ENCODE data around the gene RALGPS1. TPM values are rescaled to one million over a fixed set of nuclear protein-coding genes. Genes with fewer than 3 reads are reported as not detected.

RALGPS1 gene
- polyA plus RNA-seq, 1 of the 3 experiments (the other 2 are of a cell fraction) = 3.9 TPM

GRCh38 chr9:126893079-126893478 lies 21.5 kb upstream of the RALGPS1 start:
- Histone ChIP-seq H3F3A (replicated peaks; ENCODE audit: insufficient read depth) (no peaks in the 10 kb centered on the region), H3K4me3 (ENCODE audit: low read depth in 2 of 2, low read length in 1 of 2) (no peak overlapping the region), H3K4me1 (ENCODE audit: control insufficient read depth in 1 of 2, insufficient read depth in 2 of 2, low read depth in 1 of 2, low read length in 1 of 2) (no peaks in the 10 kb centered on the region; a peak in 1 of 4 replicates), H3K9ac (no peak overlapping the region), H4K20me1 (ENCODE audit: insufficient read depth) (no peaks in the 10 kb centered on the region), H3K9me3 (no peaks in the 10 kb centered on the region), H3K79me2 (ENCODE audit: insufficient read depth) (no peaks in the 10 kb centered on the region), H3K4me2 (no peak overlapping the region), H3K27me3 (ENCODE audit: insufficient read depth) (no peaks in the 10 kb centered on the region), H3K36me3 (replicated peaks in 1 of 2; ENCODE audit: control insufficient read depth in 1 of 2, insufficient read depth in 2 of 2, low read length in 1 of 2) (no peaks in the 10 kb centered on the region), H2AFZ (ENCODE audit: low read depth) (no peak overlapping the region), H3K27ac (ENCODE audit: low read depth in 2 of 2, low read length in 1 of 2) (no peak overlapping the region), H3K9me2 (no peaks in the 10 kb centered on the region)
- CTCF ChIA-PET = interaction anchor here (0.6 to 1.0 kb wide), 6 partner anchors 11 to 322 kb away, joined by 3 to 4 read pairs (median 3); no protein-coding TSS in a partner anchor
- 46% methylated on average over 5 of the region's 5 CpGs for WGBS (ENCODE audit: low lambda C conversion rate)
- POLR2A ChIA-PET = no interaction called here
- DNase-seq = no peak
- TF ChIP-seq RAD21 (IDR thresholded peaks at IDR 0.05; ENCODE audit: low read length) = peak; percentile 42
- TF ChIP-seq MEF2A (IDR thresholded peaks at IDR 0.05; ENCODE audit: borderline replicate concordance, low read depth) = no peak
- peak; percentile 44 for TF ChIP-seq CTCF (IDR thresholded peaks at IDR 0.05)
- no peak for TF ChIP-seq FOXJ3 (CRISPR knock-in tag; IDR thresholded peaks at IDR 0.05)
- TF ChIP-seq MXI1 (IDR thresholded peaks at IDR 0.05; ENCODE audit: low read depth, low read length) = no peak
- TF ChIP-seq PBX3 (IDR thresholded peaks at IDR 0.05) = no peak
- TF ChIP-seq ELF1 (IDR thresholded peaks at IDR 0.05) = no peak
- TF ChIP-seq NRF1 (IDR thresholded peaks at IDR 0.05; ENCODE audit: low read depth, low read length) = no peak

GRCh38 chr9:126894052-126894603 lies 20.5 kb upstream of the RALGPS1 start:
- CTCF ChIA-PET = interaction anchor here (0.6 to 1.0 kb wide), 2 partner anchors 16 to 321 kb away, joined by 3 read pairs; no protein-coding TSS in a partner anchor
- TF ChIP-seq USF2 (IDR thresholded peaks at IDR 0.05; ENCODE audit: borderline replicate concordance, low read depth, low read length) (no peak), POLR2AphosphoS5 (IDR thresholded peaks at IDR 0.05; ENCODE audit: low read depth, low read length) (no peak), PBX3 (IDR thresholded peaks at IDR 0.05) (no peak), MXI1 (IDR thresholded peaks at IDR 0.05; ENCODE audit: low read depth, low read length) (no peak), CTCF (IDR thresholded peaks at IDR 0.05) (no peak)

More at GRCh38 chr9:126894052-126894603, 20.5 kb upstream of the RALGPS1 start:
- Histone ChIP-seq H3K4me2 (no peak overlapping the region), H3K9me3 (no peaks in the 10 kb centered on the region), H3K27me3 (ENCODE audit: insufficient read depth) (no peaks in the 10 kb centered on the region), H3K9ac (no peak overlapping the region), H3K4me3 (ENCODE audit: low read depth in 2 of 2, low read length in 1 of 2) (no peak overlapping the region), H4K20me1 (ENCODE audit: insufficient read depth) (no peaks in the 10 kb centered on the region), H3K36me3 (replicated peaks in 1 of 2; ENCODE audit: control insufficient read depth in 1 of 2, insufficient read depth in 2 of 2, low read length in 1 of 2) (no peaks in the 10 kb centered on the region), H2AFZ (ENCODE audit: low read depth) (no peak overlapping the region), H3K4me1 (ENCODE audit: control insufficient read depth in 1 of 2, insufficient read depth in 2 of 2, low read depth in 1 of 2, low read length in 1 of 2) (no peaks in the 10 kb centered on the region; a peak in 1 of 4 replicates), H3K27ac (ENCODE audit: low read depth in 2 of 2, low read length in 1 of 2) (no peak overlapping the region), H3K79me2 (ENCODE audit: insufficient read depth) (no peaks in the 10 kb centered on the region), H3F3A (replicated peaks; ENCODE audit: insufficient read depth) (no peaks in the 10 kb centered on the region), H3K9me2 (no peaks in the 10 kb centered on the region)
- POLR2A ChIA-PET = no interaction called here
- 63% methylated on average over 4 of the region's 4 CpGs for WGBS (ENCODE audit: low lambda C conversion rate)
- no peak for DNase-seq
